ENCODE measurements around the gene RAC2.
A peak's percentile ranks its signal among the peaks of the same experiment; 100 is the strongest.
"Not testable (repeated sequence)": the region's sequence is repeated elsewhere in the genome, so short reads cannot be mapped to it uniquely, and the experiment has no call there.

Gene RAC2

GRCh38 chr22:37253126-37253660 lies 9.1 kb upstream of the RAC2 start:
- no peak overlapping the region for H3K4me3 ChIP-seq (ENCODE audit: low read depth, low read length)
- no peak for DNase-seq (ENCODE audit: low read depth, low spot score)
- TF ChIP-seq CTCF (IDR thresholded peaks at IDR 0.05; ENCODE audit: low read depth, low read length) = peak; percentile 8
- in situ Hi-C loops (cut with HindIII; ENCODE audit: low sequenced_read_pairs) = no loop called here

GRCh38 chr22:37251836-37252235 lies 7.8 kb upstream of the RAC2 start:
- H3K4me3 ChIP-seq (ENCODE audit: low read depth, low read length); DNase-seq (ENCODE audit: low read depth, low spot score); in situ Hi-C loops (cut with HindIII; ENCODE audit: low sequenced_read_pairs): not testable (repeated sequence)

GRCh38 chr22:37249986-37250385 lies 5.9 kb upstream of the RAC2 start:
- no peak for DNase-seq (ENCODE audit: low read depth, low spot score)
- H3K4me3 ChIP-seq (ENCODE audit: low read depth, low read length) = no peak overlapping the region
- in situ Hi-C loops (cut with HindIII; ENCODE audit: low sequenced_read_pairs) = no loop called here
- no peak for TF ChIP-seq CTCF (IDR thresholded peaks at IDR 0.05; ENCODE audit: low read depth, low read length)

GRCh38 chr22:37248251-37248650 lies 4.2 kb upstream of the RAC2 start:
- in situ Hi-C loops (cut with HindIII; ENCODE audit: low sequenced_read_pairs) = no loop called here
- DNase-seq (ENCODE audit: low read depth, low spot score) = no peak
- H3K4me3 ChIP-seq (ENCODE audit: low read depth, low read length) = no peak overlapping the region
- no peak for TF ChIP-seq CTCF (IDR thresholded peaks at IDR 0.05; ENCODE audit: low read depth, low read length)

GRCh38 chr22:37245740-37246139 lies 1.7 kb upstream of the RAC2 start:
- no peak for TF ChIP-seq CTCF (IDR thresholded peaks at IDR 0.05; ENCODE audit: low read depth, low read length)
- H3K4me3 ChIP-seq (ENCODE audit: low read depth, low read length) = no peak overlapping the region
- in situ Hi-C loops (cut with HindIII; ENCODE audit: low sequenced_read_pairs) = no loop called here
- no peak for DNase-seq (ENCODE audit: low read depth, low spot score)

GRCh38 chr22:37244922-37245722 lies 1.1 kb upstream of the RAC2 start:
- in situ Hi-C loops (cut with HindIII; ENCODE audit: low sequenced_read_pairs) = no loop called here
- no peak overlapping the region for H3K4me3 ChIP-seq (ENCODE audit: low read depth, low read length)
- no peak for TF ChIP-seq CTCF (IDR thresholded peaks at IDR 0.05; ENCODE audit: low read depth, low read length)
- DNase-seq (ENCODE audit: low read depth, low spot score) = no peak

- no peak for DNase-seq (ENCODE audit: low read depth, low spot score)
- in situ Hi-C loops (cut with HindIII; ENCODE audit: low sequenced_read_pairs) = no loop called here
Measured at GRCh38 chr22:37243402-37244113, 511 bp downstream of the RAC2 start.

More at GRCh38 chr22:37243402-37244113, 511 bp downstream of the RAC2 start:
- H3K4me3 ChIP-seq (ENCODE audit: low read depth, low read length) = peak overlapping the region; percentile 39
- TF ChIP-seq CTCF (IDR thresholded peaks at IDR 0.05; ENCODE audit: low read depth, low read length) = no peak
